Measurements from ENCODE around the gene NKX1-2.

DNA sequence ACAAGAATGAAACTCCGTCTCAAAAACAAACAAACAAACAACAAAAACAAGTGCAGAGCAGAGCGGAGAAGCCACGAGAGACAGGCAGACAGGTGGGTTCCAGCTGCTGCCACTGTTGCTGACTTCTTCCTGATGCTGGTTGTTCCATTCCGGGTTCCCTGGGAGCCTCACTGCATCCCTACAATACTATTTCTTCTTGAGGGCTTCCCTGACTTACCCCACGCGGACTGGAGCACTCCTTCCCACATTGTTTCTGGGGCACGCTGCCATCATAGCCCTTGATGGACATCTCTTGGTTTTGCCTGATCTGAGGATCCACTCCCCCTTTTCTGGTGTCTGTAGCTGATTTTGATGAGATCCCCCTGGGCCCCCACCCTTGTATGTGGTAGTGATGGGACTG lies 5.6 kb upstream of the NKX1-2 start:
- TF ChIP-seq, protein P1, sequence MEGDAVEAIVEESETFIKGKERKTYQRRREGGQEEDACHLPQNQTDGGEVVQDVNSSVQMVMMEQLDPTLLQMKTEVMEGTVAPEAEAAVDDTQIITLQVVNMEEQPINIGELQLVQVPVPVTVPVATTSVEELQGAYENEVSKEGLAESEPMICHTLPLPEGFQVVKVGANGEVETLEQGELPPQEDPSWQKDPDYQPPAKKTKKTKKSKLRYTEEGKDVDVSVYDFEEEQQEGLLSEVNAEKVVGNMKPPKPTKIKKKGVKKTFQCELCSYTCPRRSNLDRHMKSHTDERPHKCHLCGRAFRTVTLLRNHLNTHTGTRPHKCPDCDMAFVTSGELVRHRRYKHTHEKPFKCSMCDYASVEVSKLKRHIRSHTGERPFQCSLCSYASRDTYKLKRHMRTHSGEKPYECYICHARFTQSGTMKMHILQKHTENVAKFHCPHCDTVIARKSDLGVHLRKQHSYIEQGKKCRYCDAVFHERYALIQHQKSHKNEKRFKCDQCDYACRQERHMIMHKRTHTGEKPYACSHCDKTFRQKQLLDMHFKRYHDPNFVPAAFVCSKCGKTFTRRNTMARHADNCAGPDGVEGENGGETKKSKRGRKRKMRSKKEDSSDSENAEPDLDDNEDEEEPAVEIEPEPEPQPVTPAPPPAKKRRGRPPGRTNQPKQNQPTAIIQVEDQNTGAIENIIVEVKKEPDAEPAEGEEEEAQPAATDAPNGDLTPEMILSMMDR (conservative IDR thresholded peaks at IDR 0.05; ENCODE audit: low read length), result no peak
- no peak for TF ChIP-seq EZH2phosphoT487 (IDR thresholded peaks at IDR 0.05; ENCODE audit: borderline replicate concordance, low read depth, low read length)

Data from OCI-LY7 (cell line).